ENCODE data around the gene NWD2.

DNA sequence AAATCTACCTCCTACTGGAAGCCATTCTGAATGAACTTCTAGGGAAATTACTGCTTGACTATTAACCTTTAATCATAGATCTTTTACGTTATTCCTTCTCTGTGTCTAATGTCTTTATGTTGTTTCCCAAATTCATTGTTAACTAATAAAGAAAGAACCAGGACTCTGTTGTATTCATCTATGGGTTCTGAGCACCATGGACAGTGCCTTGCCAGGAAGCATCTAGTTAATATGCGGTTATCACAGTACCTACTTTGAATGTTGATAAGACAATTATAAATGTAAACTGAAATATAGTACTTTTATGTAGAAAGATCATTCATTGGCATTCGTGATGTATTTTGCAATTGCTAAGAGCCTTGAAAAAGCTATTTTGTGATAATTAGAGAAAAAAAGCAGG, 23.8 kb downstream of the NWD2 start:
- TF ChIP-seq, protein P1, sequence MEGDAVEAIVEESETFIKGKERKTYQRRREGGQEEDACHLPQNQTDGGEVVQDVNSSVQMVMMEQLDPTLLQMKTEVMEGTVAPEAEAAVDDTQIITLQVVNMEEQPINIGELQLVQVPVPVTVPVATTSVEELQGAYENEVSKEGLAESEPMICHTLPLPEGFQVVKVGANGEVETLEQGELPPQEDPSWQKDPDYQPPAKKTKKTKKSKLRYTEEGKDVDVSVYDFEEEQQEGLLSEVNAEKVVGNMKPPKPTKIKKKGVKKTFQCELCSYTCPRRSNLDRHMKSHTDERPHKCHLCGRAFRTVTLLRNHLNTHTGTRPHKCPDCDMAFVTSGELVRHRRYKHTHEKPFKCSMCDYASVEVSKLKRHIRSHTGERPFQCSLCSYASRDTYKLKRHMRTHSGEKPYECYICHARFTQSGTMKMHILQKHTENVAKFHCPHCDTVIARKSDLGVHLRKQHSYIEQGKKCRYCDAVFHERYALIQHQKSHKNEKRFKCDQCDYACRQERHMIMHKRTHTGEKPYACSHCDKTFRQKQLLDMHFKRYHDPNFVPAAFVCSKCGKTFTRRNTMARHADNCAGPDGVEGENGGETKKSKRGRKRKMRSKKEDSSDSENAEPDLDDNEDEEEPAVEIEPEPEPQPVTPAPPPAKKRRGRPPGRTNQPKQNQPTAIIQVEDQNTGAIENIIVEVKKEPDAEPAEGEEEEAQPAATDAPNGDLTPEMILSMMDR (IDR thresholded peaks at IDR 0.05) = no peak
- no peak for TF ChIP-seq ZFX (IDR thresholded peaks at IDR 0.05; ENCODE audit: borderline replicate concordance)

Measured in 22Rv1 (cell line).